ENCODE measurements around the gene KCNK18.

The KCNK18 gene

DNA sequence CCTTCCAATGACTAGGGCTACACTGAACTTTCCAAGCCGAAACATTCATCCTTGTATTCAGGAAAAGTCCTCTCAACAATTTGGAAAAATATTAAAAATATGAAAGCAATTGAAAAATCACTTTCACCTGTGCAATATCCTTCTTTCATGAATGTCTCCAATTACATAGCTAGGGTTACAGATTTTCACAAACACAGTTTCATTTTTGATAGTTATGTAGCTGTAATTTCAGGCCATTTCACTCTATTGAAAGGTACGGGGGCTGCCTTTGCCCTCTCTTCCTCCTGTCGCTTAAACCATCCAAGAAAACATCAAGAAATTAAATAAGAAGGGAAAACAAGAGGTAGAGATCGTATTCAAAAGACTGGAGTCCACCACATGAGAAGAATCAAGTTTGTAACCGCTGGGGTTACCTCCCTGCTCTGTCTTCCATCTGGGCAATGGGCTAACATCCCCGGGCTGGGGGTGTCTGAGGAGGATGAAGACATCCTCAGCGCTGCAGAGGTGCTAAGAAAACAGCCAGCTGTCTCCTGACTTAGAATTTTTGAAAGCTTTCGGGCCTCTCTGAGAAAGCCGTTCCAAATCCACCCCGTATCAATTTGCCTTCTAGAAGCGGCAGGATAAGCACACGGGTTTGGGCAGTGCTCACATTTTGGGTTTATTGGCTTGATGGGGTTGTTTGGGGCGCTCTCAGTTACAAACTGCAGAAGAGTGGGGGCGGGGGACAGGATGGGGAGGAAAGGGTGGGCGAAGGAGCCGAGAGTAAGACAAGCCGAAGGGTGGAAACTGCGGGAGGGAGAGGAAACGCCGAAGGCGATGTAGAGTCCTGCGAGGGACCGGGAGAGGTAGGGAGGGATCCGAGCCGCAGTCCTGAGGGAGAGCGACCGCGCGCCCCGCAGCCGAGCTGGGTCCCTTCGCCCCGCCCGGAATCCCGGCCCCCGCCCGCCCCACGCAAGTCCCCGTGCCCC, 34.9 kb upstream of the KCNK18 start:
- DNase-seq (ENCODE audit: insufficient read length, low spot score) (no peak), FAIRE-seq (no peak)
- no peak for TF ChIP-seq CTCF (IDR thresholded peaks at IDR 0.05; ENCODE audit: insufficient read depth, missing control alignments)

DNA sequence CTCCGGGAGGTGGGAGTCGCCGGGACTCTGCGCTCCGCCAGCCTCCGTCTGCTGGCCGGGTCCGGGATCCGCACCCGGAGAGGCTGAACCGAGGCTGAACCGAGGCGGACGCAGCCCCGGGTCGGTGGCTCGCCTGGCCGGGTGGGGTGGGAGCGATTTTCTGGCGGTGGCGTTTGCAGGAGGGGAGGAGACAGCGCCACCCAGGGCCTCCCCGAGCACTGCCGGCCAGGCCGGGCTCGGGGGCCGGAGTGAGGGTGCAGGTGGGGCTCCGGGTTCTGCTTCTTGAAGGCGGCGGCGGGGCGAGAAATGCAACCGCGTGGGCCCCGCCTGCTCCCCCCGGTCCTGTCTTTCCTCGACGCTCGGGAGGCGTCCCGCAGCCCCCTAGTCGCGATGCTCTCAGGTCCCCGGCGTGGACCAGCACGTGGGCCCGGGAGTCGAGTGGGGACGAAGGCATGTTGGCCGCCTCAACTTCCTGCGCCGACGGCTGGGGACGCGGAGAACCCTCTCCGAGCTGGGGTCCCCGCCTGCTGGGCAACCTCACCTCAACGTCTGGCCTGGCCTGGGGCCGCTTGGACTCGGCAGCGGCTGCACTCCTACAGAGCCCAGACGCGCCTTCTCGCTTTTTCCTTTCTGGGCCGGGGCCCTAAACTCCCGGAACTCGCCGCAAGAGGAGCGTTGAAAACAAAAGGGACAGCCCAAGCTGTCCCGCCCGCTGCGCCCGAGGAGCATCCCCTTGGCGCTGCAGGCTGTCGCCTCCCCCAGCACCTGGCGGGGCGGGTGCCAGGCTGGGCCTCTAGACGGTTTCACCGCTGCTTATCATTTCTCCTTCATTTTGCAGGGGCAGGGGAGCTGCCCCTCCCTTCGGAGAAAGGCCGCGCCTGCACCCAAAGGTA, 34.0 kb upstream of the KCNK18 start:
- no peak for FAIRE-seq
- DNase-seq (ENCODE audit: insufficient read length, low spot score), result no peak

GRCh38 chr10:117163954-117164548, 33.2 kb upstream of the KCNK18 start:
- no peak for TF ChIP-seq CTCF (IDR thresholded peaks at IDR 0.05; ENCODE audit: insufficient read depth, missing control alignments)
- FAIRE-seq, result no peak
- no peak for DNase-seq (ENCODE audit: insufficient read length, low spot score)

More for the DNA sequence above, 34.0 kb upstream of the KCNK18 start:
- peak; percentile 19 for TF ChIP-seq CTCF (IDR thresholded peaks at IDR 0.05; ENCODE audit: insufficient read depth, missing control alignments)

GRCh38 chr10:117164592-117165537, 32.4 kb upstream of the KCNK18 start:
- FAIRE-seq, result no peak

DNA sequence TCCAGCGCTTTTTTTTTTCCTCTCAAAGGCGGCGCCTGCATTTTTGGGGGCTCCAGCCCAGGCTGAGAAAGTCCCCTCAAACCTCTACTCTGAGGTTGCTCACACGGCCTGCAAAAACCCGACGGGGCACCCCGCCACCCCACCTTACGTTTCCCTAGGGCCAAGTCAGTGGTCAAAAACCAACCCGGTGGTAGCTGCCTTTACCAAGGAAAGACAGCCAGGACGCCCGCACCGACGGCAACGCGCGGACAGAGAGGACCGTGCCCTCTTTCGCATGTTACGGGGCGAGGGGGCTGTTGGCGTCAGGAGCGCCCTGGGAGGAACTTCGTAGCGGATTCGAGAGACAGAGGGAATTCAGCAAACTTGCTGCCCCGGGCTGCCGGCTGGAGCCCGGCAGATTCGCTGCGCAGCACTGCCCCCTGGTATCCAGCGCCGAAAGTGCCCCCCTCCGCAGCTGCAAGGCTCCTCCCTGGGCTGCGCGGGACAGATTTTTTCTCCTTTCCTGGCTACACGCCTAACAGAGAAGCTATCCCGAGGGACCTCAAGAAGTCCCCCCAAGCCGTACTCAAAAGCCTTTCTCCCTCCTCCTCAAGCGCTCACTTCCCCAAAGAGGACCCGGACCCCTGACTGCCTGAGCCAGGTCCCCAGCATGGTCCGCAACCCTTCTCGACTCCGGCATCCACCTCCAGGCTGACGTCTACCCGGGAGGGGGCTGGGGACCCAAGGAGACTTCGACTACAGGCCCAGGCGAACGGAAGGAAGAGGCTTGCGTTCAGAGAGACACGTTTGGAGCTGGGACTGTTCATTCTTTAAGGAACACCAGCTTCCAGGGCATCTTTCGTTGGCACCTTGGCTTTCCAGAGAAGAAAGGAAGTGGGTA, 31.5 kb upstream of the KCNK18 start:
- no peak for DNase-seq (ENCODE audit: insufficient read length, low spot score)

More at GRCh38 chr10:117164592-117165537, 32.4 kb upstream of the KCNK18 start:
- no peak for DNase-seq (ENCODE audit: insufficient read length, low spot score)
- no peak for TF ChIP-seq CTCF (IDR thresholded peaks at IDR 0.05; ENCODE audit: insufficient read depth, missing control alignments)

More for the DNA sequence above, 31.5 kb upstream of the KCNK18 start:
- FAIRE-seq, result no peak
- peak; percentile 61 for TF ChIP-seq CTCF (IDR thresholded peaks at IDR 0.05; ENCODE audit: insufficient read depth, missing control alignments)
